Activated gamma-delta T cell treated with Interleukin-2 at 50 U/mL for 16 hours (primary cell): ENCODE data around the gene NID2.

Source experiments
- DNase-seq: peaks from one replicate; pipeline ENCODE4 v3.0.0-alpha.2; 2020

NID2 gene

GRCh38 chr14:52068615-52069306 is at the start of gene NID2:
Gene NID2 (minus strand): TSS chr14:52069059. CDS start chr14:52068994, 65 bp downstream.
- DNase-seq, result peak; percentile 29

GRCh38 chr14:52117111-52117832 is 48.4 kb upstream of the NID2 start:
- DNase-seq, result no peak

GRCh38 chr14:52115286-52115685 is 46.4 kb upstream of the NID2 start:
- DNase-seq, result no peak

- DNase-seq, result no peak
Observed at GRCh38 chr14:52112336-52113018, 43.6 kb upstream of the NID2 start.

GRCh38 chr14:52111583-52111982 is 42.7 kb upstream of the NID2 start:
- DNase-seq, result no peak

GRCh38 chr14:52110441-52111086 is 41.7 kb upstream of the NID2 start:
- DNase-seq, result no peak

GRCh38 chr14:52108823-52109222 is 40.0 kb upstream of the NID2 start:
- no peak for DNase-seq

- DNase-seq, result no peak
Observed at GRCh38 chr14:52106840-52107239, 38.0 kb upstream of the NID2 start.

- DNase-seq, result no peak
Observed at GRCh38 chr14:52103416-52103815, 34.6 kb upstream of the NID2 start.

GRCh38 chr14:52095794-52096193 is 26.9 kb upstream of the NID2 start:
- DNase-seq, result no peak

GRCh38 chr14:52095336-52095735 is 26.5 kb upstream of the NID2 start:
- no peak for DNase-seq

GRCh38 chr14:52094546-52095271 is 25.9 kb upstream of the NID2 start:
- no peak for DNase-seq

GRCh38 chr14:52091928-52092327 is 23.1 kb upstream of the NID2 start:
- DNase-seq, result no peak

- DNase-seq, result no peak
Observed at GRCh38 chr14:52090936-52091335, 22.1 kb upstream of the NID2 start.

GRCh38 chr14:52089218-52089617 is 20.4 kb upstream of the NID2 start:
- no peak for DNase-seq

- no peak for DNase-seq
Observed at GRCh38 chr14:52086711-52087110, 17.9 kb upstream of the NID2 start.

GRCh38 chr14:52082903-52083302 is 14.0 kb upstream of the NID2 start:
- DNase-seq, result no peak

- DNase-seq, result no peak
Observed at GRCh38 chr14:52081964-52082363, 13.1 kb upstream of the NID2 start.

GRCh38 chr14:52080808-52081755 is 12.2 kb upstream of the NID2 start:
- DNase-seq, result no peak

- DNase-seq, result no peak
Observed at GRCh38 chr14:52080158-52080800, 11.4 kb upstream of the NID2 start.
